ENCODE measurements around the gene SDK1.
A peak's percentile ranks its signal among the peaks of the same experiment; 100 is the strongest.
"Not testable (repeated sequence)": the region's sequence is repeated elsewhere in the genome, so short reads cannot be mapped to it uniquely, and the experiment has no call there.

Gene SDK1

DNA sequence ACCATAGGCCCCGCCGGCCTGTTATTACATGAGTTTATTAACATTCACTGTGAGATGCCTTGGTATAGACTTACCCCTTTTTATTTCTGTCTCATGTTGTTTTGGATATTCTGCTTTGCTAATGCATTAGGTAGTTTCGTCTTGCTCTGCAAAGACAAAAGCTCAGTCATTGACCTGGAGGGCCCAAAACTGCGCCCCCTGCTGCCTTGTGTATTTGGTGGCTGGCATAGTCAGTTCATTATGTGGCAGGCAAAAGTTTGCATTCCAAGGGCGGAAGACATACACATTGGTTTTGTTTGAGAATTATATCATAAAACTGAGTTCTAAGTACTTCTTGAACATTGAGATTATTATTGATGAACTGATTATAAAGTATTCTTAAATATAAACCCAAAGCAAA is 372.5 kb downstream of the SDK1 start:
- peak in 1 of 2 donors; percentile 2 for DNase-seq (ENCODE audit: low read depth in 2 of 2)

DNA sequence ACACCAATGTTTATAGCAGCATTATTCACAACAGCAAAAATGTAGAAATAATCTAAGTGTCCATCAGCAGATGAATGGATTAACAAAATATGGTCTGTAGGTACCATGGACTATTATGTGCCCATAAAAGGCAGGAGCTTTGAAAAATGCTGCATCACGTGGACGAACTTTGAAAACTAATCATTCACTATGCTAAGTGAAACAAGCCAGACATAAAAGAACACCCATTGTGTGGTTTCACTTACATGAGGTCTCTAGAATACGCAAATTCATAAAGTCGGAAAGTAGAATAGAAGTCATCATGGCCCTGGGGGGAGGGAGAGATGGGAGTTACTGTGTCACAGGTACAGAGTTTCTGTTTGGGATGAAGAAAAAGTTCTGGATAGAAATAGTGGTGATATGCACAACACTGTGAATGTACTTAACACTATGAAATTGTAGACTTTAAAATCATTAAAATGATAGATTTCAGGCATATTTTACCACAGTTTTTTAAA is 377.3 kb downstream of the SDK1 start:
- DNase-seq (ENCODE audit: low read depth in 2 of 2), result no peak

DNA sequence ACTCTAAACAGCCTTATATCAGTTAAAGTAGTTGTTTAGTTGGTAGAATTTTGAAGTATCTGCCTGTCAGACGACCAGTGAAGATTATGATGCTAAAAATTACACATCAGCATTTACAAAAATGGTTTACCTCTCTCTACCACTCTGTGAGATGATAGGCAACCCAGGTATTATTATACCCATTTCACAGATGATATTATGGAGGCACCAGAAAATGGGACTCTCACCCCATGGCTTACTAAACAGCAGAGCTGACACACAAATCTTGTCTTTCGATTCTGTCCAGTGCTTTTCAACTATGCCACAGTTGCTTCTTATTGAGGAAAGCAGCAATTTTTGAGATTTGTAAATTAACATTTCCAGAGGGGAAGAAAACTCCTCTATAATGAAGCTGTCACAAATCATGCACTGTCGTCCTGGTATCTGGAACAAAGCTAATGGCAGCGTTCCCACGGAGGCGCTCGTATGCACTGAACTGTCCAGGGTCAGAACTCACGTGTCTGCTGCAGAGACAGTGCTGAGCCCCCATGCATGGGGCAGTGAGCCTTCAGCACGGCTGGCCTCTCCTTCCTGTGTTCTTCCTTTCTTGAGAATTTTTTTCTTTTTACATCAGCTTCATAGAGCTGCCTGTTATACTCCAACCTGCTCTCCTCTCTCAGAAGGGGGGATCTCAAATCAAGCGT is 381.1 kb downstream of the SDK1 start:
- no peak for DNase-seq (ENCODE audit: low read depth in 2 of 2)

DNA sequence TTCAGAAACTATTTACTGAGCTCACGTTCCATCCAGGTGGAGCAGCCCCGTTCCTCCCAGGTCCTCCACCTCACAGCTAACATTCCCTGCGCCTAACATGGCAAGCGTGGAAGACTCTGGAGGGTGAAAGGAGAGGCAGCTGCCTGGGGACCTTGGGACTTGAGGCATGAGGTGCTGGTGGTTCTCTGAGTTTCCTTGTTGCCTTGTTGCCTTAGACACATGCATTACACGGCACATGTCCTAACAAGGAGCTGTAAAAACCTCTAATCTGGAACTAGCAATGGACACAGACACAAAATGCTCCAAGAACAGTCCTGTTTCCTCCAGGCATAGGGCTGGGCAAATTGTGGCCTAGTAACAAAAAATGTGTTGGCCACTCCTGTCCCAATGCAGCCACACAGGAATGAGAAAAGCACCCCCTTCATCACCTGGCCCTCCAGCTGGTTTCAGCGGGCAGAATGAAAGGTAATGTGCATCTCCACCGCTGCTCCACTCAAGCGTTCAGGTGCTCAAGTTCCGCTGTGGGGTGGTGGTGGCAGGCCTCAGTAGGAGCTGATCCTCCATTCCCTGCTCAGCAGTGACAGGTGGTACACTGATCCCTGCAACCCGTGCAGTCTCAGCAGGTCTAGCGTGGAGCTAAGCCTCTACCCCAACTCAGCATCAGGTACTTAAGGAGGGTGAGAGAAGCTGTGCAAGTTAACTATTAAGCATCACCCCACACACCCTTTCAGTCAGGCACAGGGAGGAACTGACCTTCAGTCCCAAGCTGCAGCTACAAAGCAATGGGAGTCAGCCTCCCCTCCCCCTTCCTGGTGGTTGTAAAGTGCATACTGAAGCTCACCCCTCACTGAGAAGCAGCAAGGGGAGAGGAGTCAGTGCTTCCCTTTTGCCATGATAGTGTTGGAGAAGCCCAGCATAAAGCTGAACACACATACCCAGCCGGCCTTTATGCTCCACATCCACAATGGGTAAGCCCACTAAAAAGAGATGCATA is 382.8 kb downstream of the SDK1 start:
- DNase-seq (ENCODE audit: low read depth in 2 of 2), result no peak

DNA sequence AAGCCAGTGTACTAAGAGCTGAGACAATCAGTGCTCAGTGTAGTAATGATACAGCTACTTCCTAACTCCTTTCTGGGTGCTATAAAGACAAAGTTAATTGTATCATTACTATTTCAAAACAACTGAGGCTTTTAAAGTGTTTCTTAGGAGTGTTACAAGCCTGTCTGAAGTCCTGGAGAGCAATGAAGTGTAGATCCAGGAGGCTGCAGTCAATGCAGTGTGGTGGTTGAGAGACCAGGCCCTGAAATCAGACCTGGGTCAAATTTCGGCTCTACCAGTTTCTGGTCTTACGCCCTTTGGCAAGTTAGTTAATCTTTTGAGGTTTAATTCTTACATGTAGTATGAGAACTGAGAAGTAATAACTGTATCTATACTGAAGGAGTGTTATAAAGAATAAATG is 387.0 kb downstream of the SDK1 start:
- no peak for DNase-seq (ENCODE audit: low read depth in 2 of 2)

DNA sequence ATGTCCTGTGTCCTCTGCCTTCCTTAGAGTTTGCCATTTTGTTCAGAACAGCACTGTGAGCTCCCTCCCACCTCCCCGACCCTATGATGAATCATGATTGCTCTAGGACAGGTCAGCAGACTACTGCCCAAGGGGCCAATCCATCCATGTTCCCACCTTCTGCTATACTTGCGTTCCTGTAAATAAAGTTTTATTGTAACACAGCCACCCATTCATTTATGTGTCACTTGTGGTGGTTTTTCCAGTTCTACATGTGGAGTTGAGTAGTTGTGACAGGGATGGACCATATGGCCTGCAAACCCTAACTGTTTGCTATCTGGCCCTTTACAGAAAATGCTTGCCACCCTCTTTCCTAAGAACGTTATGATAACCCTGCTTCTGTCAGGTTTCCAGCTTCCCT is 387.8 kb downstream of the SDK1 start:
- no peak for DNase-seq (ENCODE audit: low read depth in 2 of 2)

DNA sequence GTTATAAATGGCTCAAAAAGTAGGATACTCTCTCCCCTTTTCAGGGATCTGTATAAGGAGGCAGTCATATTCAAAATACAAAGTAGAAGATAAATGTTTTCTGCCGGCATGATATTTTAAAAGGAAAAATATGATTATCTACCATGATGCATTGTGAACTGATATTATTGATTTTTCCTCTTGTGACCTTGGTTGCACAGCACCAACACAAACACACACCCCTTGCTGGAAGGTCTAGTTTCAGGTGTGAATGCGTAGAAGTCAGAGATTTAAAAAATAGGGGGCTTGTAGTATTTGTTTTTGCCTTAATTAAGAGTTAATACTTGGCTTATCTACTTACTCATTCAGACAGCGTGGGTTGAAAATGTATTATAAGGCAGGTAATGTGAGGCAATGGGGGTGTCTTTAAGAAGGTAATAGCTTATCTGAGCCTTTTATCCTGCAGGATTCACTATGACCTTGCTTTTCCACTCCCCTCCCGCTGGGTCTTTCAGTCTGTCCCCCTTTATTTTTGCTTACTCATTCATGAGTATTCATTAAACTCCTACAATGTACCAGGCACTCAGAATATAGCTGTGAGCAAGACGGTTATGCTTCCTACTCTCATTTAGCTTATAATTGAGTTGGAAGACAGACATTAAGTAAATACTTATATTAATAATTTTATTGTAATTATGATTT is 390.6 kb downstream of the SDK1 start:
- no peak for DNase-seq (ENCODE audit: low read depth in 2 of 2)

DNA sequence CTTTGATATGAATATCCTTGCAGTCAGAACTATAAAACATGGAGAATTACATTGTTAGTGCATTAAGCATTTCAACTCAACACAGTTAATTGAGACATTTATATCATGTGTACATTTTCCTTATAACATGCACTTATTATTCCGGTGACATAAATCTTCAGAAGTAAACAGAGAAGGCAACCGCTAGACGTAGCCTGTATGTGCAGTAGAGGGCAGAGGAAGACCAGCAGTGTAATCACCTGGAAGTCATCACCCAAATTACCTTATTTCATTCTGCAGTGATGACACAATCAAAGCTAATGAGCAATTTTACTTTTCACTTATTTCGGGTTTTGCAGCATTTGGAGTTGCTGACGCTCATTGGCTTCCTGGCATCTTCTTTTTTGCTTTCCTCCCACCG is 394.6 kb downstream of the SDK1 start:
- DNase-seq (ENCODE audit: low read depth in 2 of 2), result no peak

DNA sequence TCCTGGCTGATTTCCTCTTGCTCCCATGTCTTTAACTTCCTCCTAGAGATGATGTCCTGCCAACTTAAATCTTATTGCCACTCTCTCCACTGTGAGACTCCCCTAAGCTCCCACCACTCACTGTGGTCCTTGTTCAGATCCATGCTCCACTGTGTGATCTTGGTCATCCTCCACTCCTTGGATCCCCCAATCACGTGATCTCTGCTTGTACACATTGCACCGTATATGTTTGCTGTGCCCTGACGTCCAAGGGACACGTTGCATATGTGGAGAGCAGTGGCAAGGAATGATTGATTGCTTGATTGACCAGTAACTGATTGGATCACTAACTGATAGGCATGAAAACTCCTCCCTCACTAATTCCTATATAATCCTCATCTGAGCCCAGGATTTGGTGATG is 395.1 kb downstream of the SDK1 start:
- no peak for DNase-seq (ENCODE audit: low read depth in 2 of 2)

DNA sequence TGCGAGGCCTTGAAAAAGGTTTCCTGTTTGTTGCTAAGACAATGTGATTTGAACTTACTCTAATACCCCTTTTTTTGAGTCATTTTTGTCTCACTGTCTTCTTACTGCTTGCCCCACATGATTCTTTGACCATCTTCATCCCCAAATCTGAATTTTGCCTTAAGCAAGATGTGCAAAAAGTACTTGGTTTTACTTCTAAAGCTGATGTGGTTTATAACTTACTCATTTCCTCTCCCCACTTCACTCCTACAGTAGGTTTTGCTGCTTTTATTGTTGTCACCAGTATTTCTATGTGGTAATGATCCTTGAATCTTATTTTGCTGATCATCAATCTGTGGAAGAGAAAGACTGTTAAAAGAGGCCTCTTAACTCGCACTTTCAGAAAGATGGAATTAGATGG is 396.4 kb downstream of the SDK1 start:
- DNase-seq (ENCODE audit: low read depth in 2 of 2), result no peak

DNA sequence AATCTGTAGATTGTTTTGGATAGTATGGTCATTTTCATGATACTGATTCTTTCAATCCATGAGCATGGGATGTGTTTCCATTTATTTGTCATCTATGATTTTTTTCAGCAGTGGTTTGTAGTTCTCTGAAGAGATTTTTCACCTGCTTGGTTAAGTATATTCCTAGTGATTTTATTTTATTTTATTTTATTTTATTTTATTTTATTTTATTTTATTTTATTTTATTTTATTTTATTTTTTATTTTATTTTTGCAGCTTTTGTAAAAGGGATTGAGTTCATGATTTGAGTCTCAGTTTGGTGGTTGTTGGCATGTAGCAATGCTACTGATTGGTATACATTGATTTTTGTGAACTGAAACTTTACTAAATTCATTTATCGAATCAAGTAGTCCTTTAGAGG is 404.2 kb downstream of the SDK1 start:
- DNase-seq (ENCODE audit: low read depth in 2 of 2), result no peak

DNA sequence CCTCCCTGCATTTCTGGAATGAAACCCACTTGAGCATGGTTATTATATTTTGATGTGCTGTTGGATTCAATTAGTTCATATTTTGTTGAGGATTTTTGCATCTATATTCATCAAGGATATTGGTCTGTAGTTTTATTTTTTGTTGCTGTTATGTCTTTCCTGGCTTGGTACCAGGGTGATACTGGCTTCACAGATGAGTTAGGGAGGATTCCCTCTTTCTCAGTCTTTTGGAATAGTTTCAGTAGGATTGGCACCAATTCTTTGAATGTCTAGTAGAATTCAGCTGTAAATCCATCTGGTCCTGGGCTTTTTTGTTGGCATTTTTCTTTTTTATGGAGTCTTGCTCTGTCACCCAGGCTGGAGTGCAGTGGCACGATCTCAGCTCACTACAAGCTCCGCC is 405.0 kb downstream of the SDK1 start:
- not testable (repeated sequence) for DNase-seq (ENCODE audit: low read depth in 2 of 2)

DNA sequence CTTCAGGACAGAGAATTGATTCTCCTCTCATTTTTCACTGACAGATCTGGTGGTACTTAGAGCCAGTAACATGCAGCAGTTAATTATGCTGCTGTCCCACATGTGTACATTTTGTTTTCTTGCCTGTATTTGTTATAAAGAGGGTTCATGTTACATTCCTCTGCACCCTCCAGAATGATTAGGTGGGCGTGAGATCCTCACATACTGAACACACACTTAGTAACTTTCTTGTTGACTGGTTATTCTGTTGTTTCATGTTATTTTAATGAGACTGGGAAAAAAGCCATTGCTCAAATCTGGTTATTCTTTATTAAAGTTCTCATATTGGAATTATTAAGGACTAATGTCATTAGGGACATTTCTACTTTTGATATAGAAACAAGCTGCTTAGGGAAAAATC is 409.1 kb downstream of the SDK1 start:
- DNase-seq (ENCODE audit: low read depth in 2 of 2), result no peak

DNA sequence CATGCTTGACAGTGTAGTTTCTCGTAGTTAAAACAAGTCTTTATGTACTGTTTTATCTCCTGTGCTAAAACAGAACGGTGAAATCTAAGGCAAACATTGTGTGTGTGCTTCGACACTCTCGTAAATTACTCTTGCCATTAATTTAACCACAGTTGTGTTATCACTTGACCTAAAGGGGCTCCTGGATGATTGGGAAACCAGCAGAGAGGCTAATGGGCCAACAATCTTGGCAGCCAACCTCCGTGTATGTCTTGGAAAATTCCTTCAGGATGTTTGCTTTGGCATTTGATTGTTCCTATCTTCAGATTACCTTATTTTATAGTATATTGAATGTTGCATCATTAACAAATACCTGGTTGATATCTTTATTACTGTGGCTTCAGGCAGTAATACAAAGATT is 409.5 kb downstream of the SDK1 start:
- no peak for DNase-seq (ENCODE audit: low read depth in 2 of 2)

DNA sequence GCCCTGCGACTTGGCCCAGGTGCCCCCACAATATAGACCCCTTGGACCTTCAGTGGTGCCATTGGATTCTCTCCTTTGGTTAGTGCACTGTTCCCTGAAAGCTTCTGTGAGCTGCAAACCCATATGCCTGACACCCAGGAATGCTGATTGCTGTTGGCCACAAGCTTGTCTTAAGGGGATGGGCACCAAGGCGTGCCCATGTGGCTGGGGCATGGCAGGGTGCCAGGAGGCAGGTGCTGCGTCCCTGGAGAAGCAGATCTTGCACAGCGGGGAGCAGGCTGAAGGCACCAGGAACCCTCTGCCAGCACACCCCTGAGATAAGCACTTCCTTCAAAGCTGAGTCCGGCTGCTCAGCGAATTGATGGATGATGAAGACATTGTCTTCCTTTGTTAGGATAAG is 411.8 kb downstream of the SDK1 start:
- DNase-seq (ENCODE audit: low read depth in 2 of 2), result no peak

DNA sequence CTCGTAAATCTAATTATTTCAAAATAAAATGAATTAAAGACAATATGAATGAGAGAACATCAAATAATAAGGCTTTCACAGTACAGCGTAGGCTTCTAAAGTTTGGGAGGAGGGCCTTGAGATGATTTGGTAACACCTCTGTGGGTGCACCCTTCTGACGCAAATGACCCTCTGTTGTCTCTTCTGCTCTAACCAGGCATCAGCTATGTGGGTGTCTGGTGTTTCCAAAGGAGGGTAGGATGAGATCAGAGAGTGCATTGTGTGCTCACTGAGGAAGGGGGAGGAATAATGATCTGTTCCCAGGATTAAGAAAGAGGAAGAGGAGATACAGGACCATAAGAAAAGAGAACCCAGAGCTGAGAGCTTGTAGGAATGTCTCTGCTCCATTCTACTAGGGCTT is 420.4 kb downstream of the SDK1 start:
- no peak for DNase-seq (ENCODE audit: low read depth in 2 of 2)

DNA sequence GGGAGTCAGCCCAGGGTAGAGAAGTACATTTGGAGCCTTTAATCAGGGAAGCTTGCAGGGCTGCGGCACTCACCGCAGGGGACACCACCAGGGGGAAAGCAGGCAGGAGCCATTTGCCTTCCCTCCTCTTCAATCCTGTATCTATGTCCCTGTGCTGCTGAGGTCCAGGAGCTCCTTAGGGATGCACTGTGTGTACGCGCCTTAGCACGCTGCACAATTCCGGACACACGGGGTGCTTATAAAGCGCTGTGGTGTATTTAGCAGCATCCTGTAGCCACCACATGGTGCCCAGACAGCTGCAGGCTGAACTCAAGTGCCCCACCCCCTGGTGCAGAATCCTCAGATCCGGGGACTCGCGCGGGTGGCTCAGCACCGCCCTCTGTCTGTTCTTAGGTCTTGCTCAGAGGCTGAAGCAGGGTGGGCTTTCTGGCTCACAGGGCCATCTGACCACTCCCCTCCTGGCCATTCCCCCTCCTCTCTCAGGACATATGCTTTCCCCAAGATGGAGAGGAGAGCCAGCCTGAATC is 421.4 kb downstream of the SDK1 start:
- no peak for DNase-seq (ENCODE audit: low read depth in 2 of 2)

DNA sequence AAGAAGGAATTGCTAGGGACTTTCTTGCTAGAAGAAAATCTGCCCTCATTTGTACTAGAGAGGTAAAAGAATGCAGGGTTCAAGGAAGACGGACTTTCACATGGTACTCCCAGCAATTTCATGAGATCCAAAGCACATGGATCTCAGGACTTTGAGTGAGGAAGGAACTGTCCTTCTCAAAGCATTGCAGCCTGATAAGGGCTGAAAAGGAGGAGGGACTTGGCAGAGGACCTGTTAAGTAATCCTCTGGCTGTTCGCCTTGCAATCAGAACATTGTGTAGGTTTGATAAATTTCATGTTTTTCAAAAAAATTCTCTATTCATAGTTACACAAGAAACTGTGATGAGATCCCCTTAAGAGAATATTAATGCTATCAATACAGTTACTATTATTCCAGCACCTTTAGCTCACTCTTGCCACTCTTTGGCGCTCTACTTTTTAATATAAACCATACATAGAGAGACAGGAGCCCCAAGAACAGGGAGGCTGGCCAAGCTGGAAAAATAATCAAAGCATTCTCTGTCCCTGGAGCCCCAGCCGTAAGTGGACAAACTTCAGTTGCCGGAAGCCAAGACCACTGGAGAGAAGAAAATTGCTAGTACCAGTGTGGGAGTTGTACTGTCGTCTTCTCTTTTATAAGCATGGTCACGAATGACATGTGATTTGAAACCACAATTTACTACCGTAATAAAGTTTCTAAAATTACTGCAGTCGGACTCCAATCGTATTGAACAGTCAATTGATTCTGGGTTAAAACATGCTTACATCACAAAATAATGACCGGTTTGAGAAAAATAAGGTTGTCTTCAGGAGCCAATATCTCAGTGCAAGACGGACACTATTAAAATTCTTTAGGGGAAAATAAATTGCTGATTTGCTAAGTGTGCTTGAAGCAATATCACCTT is 424.4 kb downstream of the SDK1 start:
- no peak for DNase-seq (ENCODE audit: low read depth in 2 of 2)

DNA sequence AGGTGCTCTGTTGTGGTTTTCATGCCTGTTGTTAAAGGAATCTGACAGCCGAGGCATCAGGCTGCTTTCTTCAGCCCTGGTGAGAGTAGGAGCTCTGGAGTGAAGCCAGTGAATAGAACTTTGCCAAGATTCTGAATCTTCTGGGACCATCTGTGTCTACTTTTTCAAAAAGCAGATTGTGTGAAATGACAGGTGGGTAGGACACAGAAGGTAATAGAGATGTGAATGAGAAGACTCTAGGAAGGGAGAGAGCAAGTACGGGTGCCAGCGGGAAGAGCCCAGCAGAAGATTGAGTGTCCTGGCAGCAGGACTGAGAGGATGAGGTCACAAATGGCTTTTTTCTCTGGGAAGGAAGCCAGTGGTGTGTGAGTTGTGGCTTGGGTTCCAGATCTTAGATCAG is 429.2 kb downstream of the SDK1 start:
- no peak for DNase-seq (ENCODE audit: low read depth in 2 of 2)

DNA sequence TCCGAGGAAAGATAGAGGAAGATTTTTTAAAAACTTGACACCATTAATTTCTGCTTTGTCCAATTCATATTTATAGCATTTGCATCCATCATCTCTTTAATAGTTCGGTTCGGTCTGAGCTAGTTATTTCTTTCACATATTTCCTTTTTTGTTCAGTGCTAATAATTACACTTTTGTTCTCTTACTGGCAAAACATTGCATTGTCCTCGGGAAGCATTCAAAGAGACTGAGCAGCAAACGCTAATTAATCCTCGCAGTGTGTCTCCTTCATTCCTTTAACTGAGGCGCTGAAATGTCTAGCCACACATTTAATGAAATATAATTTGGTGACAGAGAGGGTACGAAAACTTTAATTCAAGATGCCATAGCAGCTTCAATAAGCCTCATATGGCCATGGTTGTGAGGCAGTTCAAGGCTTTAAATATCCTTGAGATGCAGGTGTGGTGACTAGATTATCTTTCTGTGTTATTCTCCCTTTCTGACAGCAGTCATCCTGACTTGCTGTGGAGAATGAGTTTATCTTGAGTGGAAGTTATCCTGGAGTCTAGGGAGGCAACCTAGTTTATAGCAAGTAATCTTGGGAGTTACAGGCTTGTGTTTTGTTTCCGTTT is 431.4 kb downstream of the SDK1 start:
- no peak for DNase-seq (ENCODE audit: low read depth in 2 of 2)
